ENCODE measurements around the gene LIMK1.

DNA sequence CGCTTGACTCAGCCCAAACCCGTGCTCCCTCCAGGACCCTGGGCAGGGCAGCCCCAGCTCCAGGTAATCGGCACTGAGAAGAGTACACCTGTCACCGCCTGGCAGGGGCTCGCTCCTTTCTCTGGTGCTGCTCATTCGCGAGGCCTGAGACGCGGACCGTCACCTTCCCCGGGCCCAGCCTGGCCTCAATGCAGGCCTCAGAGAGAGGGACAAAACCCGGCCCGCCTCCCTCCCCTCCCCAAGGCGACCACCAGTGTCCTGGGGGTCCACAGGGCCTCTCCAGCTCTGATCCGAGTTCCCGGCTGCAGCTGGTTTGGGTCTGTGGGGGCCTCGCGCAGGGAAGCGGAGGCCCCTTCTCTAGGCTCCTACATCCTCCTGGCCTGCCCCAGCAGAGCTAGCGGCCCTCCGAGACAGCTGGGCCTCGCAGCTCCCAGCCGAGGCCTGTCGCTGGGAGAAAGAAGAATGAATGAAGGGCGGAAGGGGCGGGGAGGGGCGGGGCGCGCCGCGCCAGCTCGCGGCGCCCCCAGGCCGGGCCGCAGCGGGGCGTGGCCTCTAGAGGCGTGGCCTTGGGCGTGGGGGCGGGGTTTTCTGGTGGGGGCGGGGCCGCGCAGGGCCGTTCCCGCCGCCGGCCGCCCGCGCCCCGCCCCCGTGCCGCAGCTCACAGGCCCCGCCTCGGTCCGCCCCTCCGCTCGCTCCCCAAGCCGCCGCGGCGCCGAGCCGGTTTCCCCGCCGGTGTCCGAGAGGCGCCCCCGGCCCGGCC, at the start of gene LIMK1:
- TF ChIP-seq, protein P1, sequence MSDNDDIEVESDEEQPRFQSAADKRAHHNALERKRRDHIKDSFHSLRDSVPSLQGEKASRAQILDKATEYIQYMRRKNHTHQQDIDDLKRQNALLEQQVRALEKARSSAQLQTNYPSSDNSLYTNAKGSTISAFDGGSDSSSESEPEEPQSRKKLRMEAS (IDR thresholded peaks at IDR 0.05) = no peak
- TF ChIP-seq CTCF (IDR thresholded peaks at IDR 0.05; ENCODE audit: low read depth, low read length, missing input control) = no peak
- no peak for TF ChIP-seq TAF1 (conservative IDR thresholded peaks at IDR 0.05)
- no peak for TF ChIP-seq SP1 (IDR thresholded peaks at IDR 0.05)
- no peak for TF ChIP-seq RAD21 (IDR thresholded peaks at IDR 0.05)
- TF ChIP-seq FOXA1 (IDR thresholded peaks at IDR 0.05) = no peak
- no peak for TF ChIP-seq GABPA (IDR thresholded peaks at IDR 0.05 in 1 of 2, conservative IDR thresholded peaks at IDR 0.05 in 1 of 2)
- TF ChIP-seq ZBTB33 (IDR thresholded peaks at IDR 0.05) = no peak
- TF ChIP-seq ATF3 (IDR thresholded peaks at IDR 0.05) = no peak
- TF ChIP-seq JUND (IDR thresholded peaks at IDR 0.05) = no peak
- no peak for TF ChIP-seq RXRA (IDR thresholded peaks at IDR 0.05)
- no peak for TF ChIP-seq NR2F2 (IDR thresholded peaks at IDR 0.05)
- no peak for TF ChIP-seq EGR1 (IDR thresholded peaks at IDR 0.05; ENCODE audit: low read depth in 2 of 2)
- no peak for TF ChIP-seq HNF4A (conservative IDR thresholded peaks at IDR 0.05)

Measured in liver (tissue), 3 donors.